ENCODE results near the gene CHCT1.

The CHCT1 gene

DNA sequence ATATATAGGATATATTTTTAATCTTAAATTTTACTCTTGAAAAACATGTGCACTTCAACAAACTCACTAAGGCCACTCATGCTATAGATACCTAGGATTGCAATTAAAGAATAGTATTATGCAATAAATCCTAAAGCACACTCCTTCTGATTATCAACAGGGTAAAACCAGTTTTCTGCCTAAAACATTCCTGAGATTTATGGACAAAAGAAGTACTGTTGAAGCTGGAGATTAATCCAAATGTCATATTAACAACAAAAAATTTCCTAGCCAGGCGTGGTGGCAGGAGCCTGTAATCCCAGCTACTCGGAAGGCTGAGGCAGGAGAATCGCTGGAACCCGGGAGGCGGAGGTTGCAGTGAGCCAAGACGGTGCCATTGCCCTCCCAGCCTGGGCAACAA is 21.4 kb downstream of the CHCT1 start:
- DNase-seq = no peak

- DNase-seq = no peak
Observed at GRCh38 chr17:60445144-60445543, 22.9 kb downstream of the CHCT1 start.

GRCh38 chr17:60447375-60447774 is 25.1 kb downstream of the CHCT1 start:
- DNase-seq = no peak

- no peak for DNase-seq
Observed at GRCh38 chr17:60451071-60451470, 28.8 kb downstream of the CHCT1 start.

GRCh38 chr17:60451965-60452364 is 29.7 kb downstream of the CHCT1 start:
- no peak for DNase-seq

DNA sequence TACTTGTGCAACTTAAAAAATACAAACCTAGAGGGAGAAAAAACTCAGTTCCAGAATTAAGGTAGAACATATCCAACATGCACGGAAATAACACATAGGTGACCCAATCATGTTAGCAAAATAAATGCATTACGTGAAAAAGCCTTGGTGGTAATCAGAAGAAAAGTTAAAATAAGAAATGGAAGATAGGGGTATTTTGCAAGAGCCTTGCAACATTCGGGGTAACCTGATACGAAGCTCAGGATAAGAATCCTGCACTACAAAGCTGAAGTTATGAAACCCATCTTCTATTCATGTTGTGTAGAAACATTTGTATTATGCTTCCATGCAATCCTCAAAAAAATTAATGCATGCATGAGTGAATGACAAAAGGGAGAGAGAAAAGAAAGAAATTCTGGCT is 33.1 kb downstream of the CHCT1 start:
- no peak for DNase-seq

GRCh38 chr17:60457148-60457547 is 34.9 kb downstream of the CHCT1 start:
- no peak for DNase-seq

DNA sequence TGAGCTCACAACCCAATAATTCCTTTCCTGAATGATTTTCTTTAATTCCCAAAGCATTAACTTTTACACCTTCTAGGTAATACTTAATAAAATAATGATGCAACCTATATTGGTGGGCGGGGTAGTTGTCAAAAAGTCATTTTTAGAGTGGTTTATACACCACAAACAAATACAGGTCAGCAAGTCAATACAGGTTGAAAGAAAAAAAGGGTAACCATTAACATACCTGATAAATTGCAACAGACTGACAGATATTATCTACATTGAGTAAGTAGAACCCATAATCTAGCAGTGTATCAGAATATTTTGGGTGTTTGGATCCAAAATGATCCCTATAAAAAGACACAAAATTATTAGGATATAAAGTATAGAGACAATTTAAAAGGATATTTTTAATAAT is 39.3 kb downstream of the CHCT1 start:
- DNase-seq = no peak

DNA sequence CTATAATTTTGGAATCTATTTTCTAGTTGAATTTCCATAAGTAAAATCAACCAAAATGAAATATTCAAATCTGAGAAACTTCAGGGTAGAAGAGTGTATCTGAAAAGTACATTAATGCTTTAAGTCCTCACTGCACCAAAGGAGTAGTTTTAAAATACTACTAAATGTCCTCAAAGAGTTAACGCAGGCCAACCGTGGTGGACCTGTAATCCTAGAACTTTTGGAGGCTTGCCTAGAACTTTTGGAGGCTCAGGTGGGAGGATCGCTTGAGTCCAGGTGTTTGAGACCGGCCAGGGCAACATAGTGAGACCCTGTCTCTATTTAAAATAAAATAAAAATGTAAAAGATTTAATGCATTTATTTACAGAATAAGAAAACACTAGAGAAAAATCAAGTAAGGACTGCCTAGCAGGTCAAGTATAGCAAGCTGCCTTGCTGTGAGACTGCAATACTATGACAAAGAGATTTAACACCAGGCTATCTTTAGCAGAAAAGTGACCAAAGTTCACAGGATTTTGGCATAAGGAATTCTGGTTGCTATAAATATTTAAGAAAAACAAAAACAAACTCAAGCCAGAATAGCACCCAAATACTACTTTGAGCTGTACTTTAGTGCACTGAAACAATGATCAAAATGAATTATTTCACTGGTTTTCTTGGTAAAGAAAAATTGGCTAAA is 41.0 kb downstream of the CHCT1 start:
- DNase-seq = no peak

GRCh38 chr17:60464343-60464742 is 42.1 kb downstream of the CHCT1 start:
- DNase-seq = no peak

DNA sequence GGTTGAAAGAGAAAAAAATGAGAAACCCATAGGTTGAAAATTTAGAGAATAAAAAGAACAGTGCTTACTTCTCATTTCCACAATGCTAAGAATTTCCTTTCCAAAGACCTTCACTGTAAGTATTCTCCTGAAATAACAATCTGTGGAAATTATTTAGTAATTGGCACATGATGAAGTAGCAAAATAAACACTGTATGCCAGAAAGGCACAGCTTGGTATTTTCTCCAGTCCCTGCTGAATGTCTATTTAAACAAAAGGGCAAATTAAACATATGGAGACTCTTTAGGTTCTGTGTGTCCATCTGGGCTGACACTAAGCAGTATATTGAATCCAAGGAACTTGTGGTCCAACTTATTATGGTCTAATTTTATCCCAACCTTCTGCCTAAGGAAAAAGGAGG is 46.1 kb downstream of the CHCT1 start:
- no peak for DNase-seq

DNA sequence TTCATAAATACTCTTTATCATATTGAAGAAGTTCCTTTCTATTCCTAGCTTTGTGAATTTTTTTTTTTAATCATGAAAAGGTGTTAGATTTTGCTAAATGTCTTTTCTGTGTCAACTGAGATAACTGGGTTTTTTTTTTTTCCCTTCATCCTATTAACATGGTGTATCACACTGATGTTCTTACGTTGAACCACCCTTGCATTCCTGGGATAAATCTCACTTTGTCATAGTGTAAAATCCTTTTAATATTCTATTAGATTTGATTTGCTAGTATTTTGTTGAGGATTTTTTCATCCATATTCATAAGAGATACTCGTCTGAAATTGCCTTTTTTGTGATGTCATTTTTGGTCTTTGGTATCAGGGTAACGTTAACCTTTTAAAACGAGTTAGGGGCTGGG is 49.2 kb downstream of the CHCT1 start:
- no peak for DNase-seq

GRCh38 chr17:60472449-60472848 is 50.2 kb downstream of the CHCT1 start:
- DNase-seq = no peak

DNA sequence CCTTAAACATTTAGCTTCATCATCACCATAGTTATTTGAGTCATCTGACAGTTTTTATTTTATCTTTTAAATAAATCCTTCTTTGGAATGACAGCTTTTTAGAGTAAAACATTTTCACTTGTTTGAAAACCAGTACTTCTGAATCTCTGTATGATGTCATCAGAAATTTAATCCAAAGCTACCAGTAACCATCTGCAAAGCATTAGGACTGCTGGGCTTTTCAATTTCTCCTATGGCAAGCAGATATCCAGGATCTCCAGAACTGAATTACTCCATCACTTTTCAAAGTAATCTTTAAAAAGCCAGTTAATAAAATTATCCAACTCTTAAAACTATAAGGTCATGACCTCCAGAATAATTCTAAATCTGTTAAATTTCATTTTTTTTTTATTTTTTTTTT is 51.5 kb downstream of the CHCT1 start:
- no peak for DNase-seq
